ENCODE results near the gene WDCP.
"Not testable (repeated sequence)": the region's sequence is repeated elsewhere in the genome, so short reads cannot be mapped to it uniquely, and the experiment has no call there.

WDCP gene

DNA sequence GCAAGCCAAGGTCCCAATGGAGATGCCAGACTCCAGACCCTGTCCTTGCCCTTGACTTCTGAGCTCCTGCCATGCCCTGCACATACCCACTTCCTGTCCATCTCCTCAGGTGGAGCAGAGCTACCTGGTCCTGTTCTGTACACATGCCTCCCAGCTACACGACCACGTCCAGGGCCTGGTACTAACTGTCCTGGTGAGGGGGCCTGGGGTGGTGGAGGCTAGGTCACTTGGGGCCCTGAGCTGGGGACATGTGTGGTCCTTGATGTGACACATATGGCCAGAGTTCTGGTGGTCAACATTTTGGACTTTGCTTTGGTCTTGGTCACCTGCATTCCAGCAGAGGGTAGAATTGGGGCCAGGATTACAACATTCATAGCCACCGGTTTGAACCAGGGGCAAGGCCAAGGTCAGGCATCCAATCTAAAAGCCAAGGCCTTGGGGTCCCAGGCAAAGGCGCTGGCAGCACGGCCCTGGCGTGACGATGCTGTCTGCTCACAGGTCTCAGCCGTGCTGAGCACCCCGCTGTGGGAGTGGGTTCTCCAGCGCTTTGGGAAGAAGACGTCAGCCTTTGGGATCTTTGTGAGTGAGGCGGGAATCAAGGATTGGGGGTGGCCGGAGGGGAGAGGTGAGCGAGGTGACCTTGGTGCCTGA lies 24.7 kb downstream of the WDCP start:
- DNase-seq, result no peak

GRCh38 chr2:24021122-24021998 lies 25.8 kb downstream of the WDCP start:
- no peak for DNase-seq

GRCh38 chr2:24020244-24020643 lies 26.9 kb downstream of the WDCP start:
- no peak for DNase-seq

DNA sequence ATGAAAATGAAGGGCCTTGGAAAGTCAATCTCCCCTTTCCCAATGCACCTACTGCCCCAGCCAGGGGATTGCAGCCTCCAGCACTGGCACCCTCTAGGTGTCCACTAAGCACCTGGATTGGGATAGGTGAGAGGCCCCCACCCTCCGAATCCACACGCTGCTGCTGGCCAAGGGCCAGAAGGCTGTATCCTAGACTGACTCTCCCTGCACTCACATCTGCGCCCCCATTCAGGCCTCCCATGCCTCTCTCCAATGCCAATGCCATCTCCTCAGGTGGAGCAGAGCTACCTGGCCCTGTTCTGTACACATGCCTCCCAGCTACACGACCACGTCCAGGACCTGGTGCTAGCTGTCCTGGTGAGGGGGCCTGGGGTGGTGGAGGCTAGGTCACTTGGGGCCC lies 27.5 kb downstream of the WDCP start:
- no peak for DNase-seq

GRCh38 chr2:24018241-24018640 lies 28.9 kb downstream of the WDCP start:
- DNase-seq, result no peak

DNA sequence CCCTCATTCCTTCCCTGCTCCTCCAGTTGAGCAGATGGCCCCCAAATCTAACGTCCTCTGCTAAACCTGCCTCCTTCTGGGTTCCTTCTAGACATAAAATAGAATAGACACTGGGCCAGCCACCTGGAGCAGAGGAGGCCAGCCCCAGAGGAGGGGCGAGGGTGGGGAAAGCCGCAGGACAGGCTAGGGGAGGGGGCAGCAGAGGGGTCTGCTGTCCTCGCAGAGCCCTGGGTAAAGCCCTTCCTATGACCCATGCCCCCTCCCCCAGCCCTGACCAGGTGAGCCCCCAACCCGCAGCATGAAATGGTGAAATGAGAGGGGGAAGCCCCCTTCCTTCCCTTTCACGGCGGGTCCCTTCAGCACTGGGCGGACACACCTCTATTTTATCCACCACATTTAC lies 29.5 kb downstream of the WDCP start:
- DNase-seq, result no peak

DNA sequence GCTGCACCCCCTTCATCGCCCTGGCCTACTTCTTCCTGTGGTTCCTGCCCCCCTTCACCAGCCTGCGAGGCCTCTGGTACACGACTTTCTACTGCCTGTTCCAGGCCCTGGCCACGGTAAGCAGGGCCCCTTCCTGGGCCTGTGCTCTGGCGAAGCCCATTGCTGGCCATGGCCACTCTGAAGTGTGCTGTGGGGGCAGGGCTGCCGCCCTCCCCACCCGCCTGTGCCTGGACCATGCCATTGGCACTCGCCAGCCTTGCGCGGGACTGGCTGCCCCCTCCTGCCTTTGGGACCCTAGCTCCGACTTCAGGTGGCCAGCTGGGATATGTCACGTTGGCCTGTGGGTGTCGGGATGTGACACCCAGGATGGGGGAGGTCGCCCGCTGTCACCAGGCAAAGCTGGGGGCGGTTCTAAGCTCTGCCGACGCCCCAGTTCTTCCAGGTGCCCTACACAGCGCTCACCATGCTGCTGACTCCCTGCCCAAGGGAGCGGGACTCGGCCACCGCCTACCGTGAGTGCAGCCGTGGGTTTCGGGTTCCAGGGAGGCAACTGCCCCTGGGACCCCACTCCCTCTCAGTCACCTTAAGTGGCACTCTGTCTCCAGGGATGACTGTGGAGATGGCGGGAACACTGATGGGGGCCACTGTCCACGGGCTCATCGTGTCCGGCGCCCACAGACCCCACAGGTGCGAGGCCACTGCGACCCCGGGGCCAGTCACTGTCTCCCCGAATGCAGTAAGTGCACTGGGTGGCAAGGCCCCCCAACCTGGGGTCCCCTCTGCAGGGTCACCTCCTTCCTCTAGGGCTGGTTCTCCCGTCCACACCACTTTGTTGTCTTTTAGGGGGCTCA lies 30.1 kb downstream of the WDCP start:
- DNase-seq, result no peak

DNA sequence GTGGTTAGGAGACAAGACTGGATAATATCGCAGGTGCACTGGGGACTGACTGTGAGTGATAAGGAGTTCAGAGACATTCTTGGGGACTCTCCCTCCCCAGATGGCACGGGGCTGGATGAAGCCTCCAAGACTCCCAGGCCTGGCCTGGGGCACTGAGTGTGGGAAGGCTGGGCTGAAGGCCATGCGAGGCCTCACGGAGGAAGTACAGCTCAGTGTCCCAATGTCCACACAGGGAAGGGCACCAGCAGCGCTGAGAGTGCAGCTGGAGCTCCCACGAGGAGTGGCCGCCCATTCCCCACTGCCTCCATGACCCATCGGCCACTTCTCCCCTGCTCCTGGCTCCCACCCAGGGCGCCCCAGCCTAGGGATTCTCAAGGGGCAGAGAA lies 30.8 kb downstream of the WDCP start:
- DNase-seq, result no peak

DNA sequence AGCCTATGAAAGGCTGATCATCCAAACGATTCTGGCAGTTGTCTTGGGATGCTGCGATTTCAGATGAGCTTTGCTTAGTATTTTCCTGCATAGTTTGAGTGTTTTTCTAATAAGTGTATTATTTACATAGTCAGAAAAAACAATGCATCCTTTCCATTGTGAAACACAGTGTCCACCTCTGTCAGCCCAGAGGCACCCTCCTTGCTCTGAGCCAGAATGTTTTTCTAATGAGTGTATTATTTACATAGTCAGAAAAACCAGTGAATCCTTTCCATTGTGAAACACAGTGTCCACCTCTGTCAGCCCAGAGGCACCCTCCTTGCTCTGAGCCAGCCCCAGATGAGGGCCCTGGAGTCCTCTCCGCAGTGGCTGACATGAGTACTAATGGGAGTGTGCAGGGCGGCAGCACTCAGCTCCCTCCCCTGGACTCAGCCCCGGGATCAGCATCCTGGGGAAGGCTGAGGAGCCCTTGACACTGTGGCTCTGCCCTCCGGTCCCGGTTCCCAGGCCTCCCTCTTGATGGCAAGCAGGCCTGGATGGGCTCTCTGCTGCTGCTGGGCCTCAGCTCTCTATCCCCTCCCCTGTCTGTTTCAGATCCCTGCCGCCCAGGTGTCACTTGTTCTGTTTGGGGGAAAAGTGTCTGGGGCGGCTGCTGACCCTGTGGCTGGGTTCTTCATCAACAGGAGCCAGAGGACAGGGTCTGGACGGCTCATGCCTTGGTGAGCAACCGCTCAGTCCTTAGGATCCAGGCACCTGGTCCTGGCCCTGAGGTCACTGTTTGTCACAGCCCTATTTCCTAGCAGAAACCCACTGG lies 31.4 kb downstream of the WDCP start:
- no peak for DNase-seq

GRCh38 chr2:24014902-24015301 lies 32.3 kb downstream of the WDCP start:
- DNase-seq, result not testable (repeated sequence)

- no peak for DNase-seq
These were observed 34.5 kb downstream of the WDCP start for GRCh38 chr2:24012521-24013188.

GRCh38 chr2:24011250-24012104 lies 35.7 kb downstream of the WDCP start:
- DNase-seq, result no peak

DNA sequence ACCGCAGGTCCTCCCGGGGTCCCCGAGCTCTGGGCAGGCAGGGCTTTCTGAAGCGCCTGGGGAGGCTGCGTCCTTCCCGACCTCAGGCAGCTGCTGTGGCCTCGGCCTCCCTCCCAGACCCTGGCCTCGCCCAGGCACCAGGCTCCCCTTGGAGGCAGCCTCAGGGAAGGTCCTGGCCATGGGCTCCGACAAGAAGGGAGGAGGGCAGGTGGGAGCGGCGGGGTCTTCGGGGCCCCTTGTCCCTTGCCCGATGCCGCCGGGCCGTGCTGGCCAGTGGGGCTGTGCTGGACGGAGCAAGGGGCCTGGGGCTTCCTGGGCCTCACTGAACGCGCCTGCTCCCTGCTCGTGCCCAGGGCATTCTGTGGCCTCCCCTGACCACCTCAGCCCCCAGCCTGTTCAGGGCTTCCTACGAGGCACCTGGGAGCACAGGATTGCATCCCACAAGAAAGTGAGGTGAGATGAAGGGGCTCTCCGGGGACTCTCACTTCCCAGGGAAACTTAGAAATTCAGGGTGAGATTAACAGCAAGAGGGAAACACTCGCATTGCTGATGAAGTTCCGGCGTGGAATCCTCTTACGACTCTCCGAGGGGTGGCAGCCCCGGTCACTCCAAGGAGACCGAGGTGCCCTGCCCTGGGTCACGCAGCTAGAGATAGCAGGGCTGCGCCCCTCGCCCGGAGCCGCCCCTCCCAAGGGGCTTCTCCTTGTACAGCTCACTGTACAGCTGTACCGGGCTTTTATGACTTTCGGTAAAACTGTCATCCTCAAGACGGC lies 36.5 kb downstream of the WDCP start:
- DNase-seq, result no peak

- no peak for DNase-seq
These were observed 37.3 kb downstream of the WDCP start, which contains the start of gene MFSD2B for GRCh38 chr2:24009680-24010476. MFSD2B (plus strand) TSS chr2:24010085; CDS start chr2:24010097, 12 bp downstream.

GRCh38 chr2:24009367-24009679 lies 37.9 kb downstream of the WDCP start:
- no peak for DNase-seq

- DNase-seq, result no peak
These were observed 38.4 kb downstream of the WDCP start for GRCh38 chr2:24008672-24009366.

- DNase-seq, result no peak
These were observed 39.5 kb downstream of the WDCP start for GRCh38 chr2:24007693-24008092.

GRCh38 chr2:23994567-23994966 lies 52.6 kb downstream of the WDCP start:
- no peak for DNase-seq

All from inflammatory macrophage (primary cell).